DMS 273 (cell line): ENCODE results near the gene ZNF121.
A peak's percentile ranks its signal among the peaks of the same experiment; 100 is the strongest.
"Not testable (repeated sequence)": the region's sequence is repeated elsewhere in the genome, so short reads cannot be mapped to it uniquely, and the experiment has no call there.

Experiments used
- DNase-seq: peaks from one replicate; lab custom pipeline; 2025; ENCODE audit not compliant: unreplicated experiment; lab: John Stamatoyannopoulos, UW

Gene ZNF121

GRCh38 chr19:9584073-9584833, at the start of gene ZNF121:
ZNF121 (minus strand) TSS chr19:9584504; CDS start chr19:9568097, 16,407 bp downstream.
- peak; percentile 95 for DNase-seq

- DNase-seq: no peak
Measured at GRCh38 chr19:9627856-9628255, 43.6 kb upstream of the ZNF121 start.

GRCh38 chr19:9622531-9622930, 38.2 kb upstream of the ZNF121 start:
- no peak for DNase-seq

GRCh38 chr19:9621156-9622037, 37.1 kb upstream of the ZNF121 start, which contains the start of gene ZNF561:
ZNF561 (minus strand) TSS chr19:9621232; CDS start chr19:9619456, 1,776 bp downstream.
- DNase-seq: peak; percentile 93

GRCh38 chr19:9620842-9621155, 36.5 kb upstream of the ZNF121 start:
- DNase-seq: no peak

- DNase-seq: no peak
Measured at GRCh38 chr19:9615844-9616243, 31.5 kb upstream of the ZNF121 start.

- DNase-seq: no peak
Measured at GRCh38 chr19:9610484-9611113, 26.3 kb upstream of the ZNF121 start.

- no peak for DNase-seq
Measured at GRCh38 chr19:9608912-9609311, 24.6 kb upstream of the ZNF121 start.

- DNase-seq: no peak
Measured at GRCh38 chr19:9597027-9597426, 12.7 kb upstream of the ZNF121 start.

- DNase-seq: peak; percentile 82
Measured at GRCh38 chr19:9586764-9587163, 2.5 kb upstream of the ZNF121 start.

GRCh38 chr19:9582081-9582725, 2.1 kb downstream of the ZNF121 start:
- not testable (repeated sequence) for DNase-seq

GRCh38 chr19:9580728-9581127, 3.6 kb downstream of the ZNF121 start:
- DNase-seq: no peak

- no peak for DNase-seq
Measured at GRCh38 chr19:9570255-9570654, 14.0 kb downstream of the ZNF121 start.

- peak; percentile 25 for DNase-seq
Measured at GRCh38 chr19:9566729-9567128, 17.6 kb downstream of the ZNF121 start.

GRCh38 chr19:9565900-9566705, 18.2 kb downstream of the ZNF121 start:
- DNase-seq: peak; percentile 39

GRCh38 chr19:9552536-9553274, 31.6 kb downstream of the ZNF121 start:
- DNase-seq: no peak

- DNase-seq: no peak
Measured at GRCh38 chr19:9547870-9548269, 36.4 kb downstream of the ZNF121 start.

- DNase-seq: peak; percentile 26
Measured at GRCh38 chr19:9541281-9541680, 43.0 kb downstream of the ZNF121 start.

- not testable (repeated sequence) for DNase-seq
Measured at GRCh38 chr19:9539921-9540320, 44.4 kb downstream of the ZNF121 start.

- not testable (repeated sequence) for DNase-seq
Measured at GRCh38 chr19:9539201-9539600, 45.1 kb downstream of the ZNF121 start.
